Measurements from ENCODE around the gene IL16. TPM values are rescaled to one million over a fixed set of nuclear protein-coding genes. Genes with fewer than 3 reads are reported as not detected.

Gene IL16
- total and polyA plus RNA-seq, 10 donors: 93.9 to 159 (median 128) TPM

DNA sequence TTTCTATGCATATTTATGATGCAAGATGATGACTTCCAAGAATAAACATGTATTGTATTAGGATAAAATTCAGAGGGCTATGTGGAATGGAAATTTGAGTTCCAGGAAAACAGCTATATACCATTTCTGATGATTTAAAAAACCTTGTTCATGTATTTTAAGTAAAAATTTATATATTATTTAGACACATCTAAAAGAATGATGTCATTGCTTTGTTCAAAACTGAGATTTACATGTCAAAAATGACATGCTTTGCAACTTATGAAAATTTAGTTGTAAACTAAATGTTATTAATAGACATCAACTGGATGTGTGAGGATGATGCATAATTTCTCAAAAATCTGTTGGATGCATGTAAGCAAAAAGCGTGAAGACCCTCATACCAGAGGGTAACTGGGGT, 125.0 kb downstream of the IL16 start:
- no peak for DNase-seq
- Histone ChIP-seq H3K27me3 (replicated peaks in 1 of 7) (no peaks in the 10 kb centered on the region), H3K4me1 (peaks cover 4 to 84% (median 44%) of the 10 kb centered on the region in 6 donors), H3K36me3 (peaks cover 0 to 53% (median 28%) of the 10 kb centered on the region in 6 donors), H3K9me3 (no peaks in the 10 kb centered on the region), H3K27ac (no peak overlapping the region), H3K4me3 (peak overlapping the region in 1 of 8 donors; percentile 76)
- intact Hi-C loops (cut with DNase I; ENCODE audit: low total_unique reads): no loop called here
- TF ChIP-seq POLR2AphosphoS5 (IDR thresholded peaks at IDR 0.05): no peak
- WGBS, 5 donors: 93 to 100% (median 95%) methylated on average over 1 of the region's 1 CpG

- H3K4me1 ChIP-seq: peaks cover 4 to 81% (median 34%) of the 10 kb centered on the region in 6 donors
- peak overlapping the region in 4 of 8 donors; percentile 8 to 87 (median 68) for H3K27ac ChIP-seq
- intact Hi-C loops (cut with DNase I; ENCODE audit: low total_unique reads): no loop called here
- WGBS, 5 donors: 59 to 76% (median 63%) methylated on average over 6 of the region's 6 CpGs
- no peak for DNase-seq
- H3K36me3 ChIP-seq: peaks cover 0 to 42% (median 22%) of the 10 kb centered on the region in 6 donors
- H3K9me3 ChIP-seq: no peaks in the 10 kb centered on the region
- TF ChIP-seq CTCF (IDR thresholded peaks at IDR 0.05 in 8 of 11, conservative IDR thresholded peaks at IDR 0.05 in 3 of 11) (no peak), POLR2AphosphoS5 (IDR thresholded peaks at IDR 0.05) (no peak), POLR2A (IDR thresholded peaks at IDR 0.05) (no peak)
- H3K4me3 ChIP-seq: peak overlapping the region in 4 of 8 donors; percentile 61 to 76 (median 72)
- H3K27me3 ChIP-seq (replicated peaks in 1 of 7): no peaks in the 10 kb centered on the region
Observed at GRCh38 chr15:81322676-81323253, 126.1 kb downstream of the IL16 start.

DNA sequence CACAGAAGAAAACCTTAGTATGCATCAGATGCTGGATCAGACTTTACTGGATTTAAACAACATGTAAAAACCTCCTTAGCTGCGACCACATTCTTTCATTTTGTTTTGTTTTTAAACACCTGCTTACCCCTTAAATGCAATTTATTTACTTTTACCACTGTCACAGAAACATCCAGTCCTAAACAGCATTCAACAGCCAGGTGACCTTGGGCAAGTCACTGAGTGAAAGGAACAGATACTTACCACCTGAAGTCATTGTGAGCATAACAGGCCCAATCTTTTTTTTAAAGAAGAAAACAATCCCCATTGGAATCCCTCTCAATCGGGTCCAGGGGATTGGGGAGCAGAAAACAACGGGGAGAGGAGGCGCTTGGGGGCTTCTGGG, 126.9 kb downstream of the IL16 start:
- Histone ChIP-seq H3K36me3 (peaks cover 0 to 34% (median 14%) of the 10 kb centered on the region in 6 donors), H3K4me3 (peak overlapping the region; percentile 61 to 80 (median 71)), H3K4me1 (peaks cover 4 to 74% (median 29%) of the 10 kb centered on the region in 6 donors), H3K27me3 (replicated peaks in 1 of 7) (no peaks in the 10 kb centered on the region), H3K9me3 (no peaks in the 10 kb centered on the region), H3K27ac (peak overlapping the region; percentile 38 to 87 (median 83))
- intact Hi-C loops (cut with DNase I; ENCODE audit: low total_unique reads): no loop called here
- 10 to 14% (median 12%) methylated on average over 4 of the region's 4 CpGs for WGBS, 5 donors
- TF ChIP-seq CTCF (IDR thresholded peaks at IDR 0.05 in 8 of 11, conservative IDR thresholded peaks at IDR 0.05 in 3 of 11) (no peak), POLR2AphosphoS5 (IDR thresholded peaks at IDR 0.05) (no peak), POLR2A (IDR thresholded peaks at IDR 0.05) (no peak)
- no peak for DNase-seq

GRCh38 chr15:81323944-81324881, 127.5 kb downstream of the IL16 start, which contains the start of gene STARD5:
Gene STARD5 (minus strand): TSS chr15:81324141. CDS start chr15:81324099, 42 bp downstream.
- peak; percentile 100 for DNase-seq
- TF ChIP-seq CTCF (IDR thresholded peaks at IDR 0.05 in 8 of 11, conservative IDR thresholded peaks at IDR 0.05 in 3 of 11) (peak in 2 of 11 experiments; percentile 6 to 38), POLR2AphosphoS5 (IDR thresholded peaks at IDR 0.05) (peak; percentile 91 to 95 (median 94)), POLR2A (IDR thresholded peaks at IDR 0.05) (peak in 1 of 3 donors; percentile 82)
- Histone ChIP-seq H3K27ac (peak within 1 kb of the TSS; percentile 38 to 87 (median 83)), H3K9me3 (no peaks in the 10 kb centered on the region), H3K4me3 (peak within 1 kb of the TSS; percentile 61 to 80 (median 71)), H3K4me1 (peaks cover 4 to 67% (median 26%) of the 10 kb centered on the region in 6 donors), H3K36me3 (peaks cover 0 to 28% (median 7%) of the 10 kb centered on the region in 6 donors), H3K27me3 (replicated peaks in 1 of 7) (no peaks in the 10 kb centered on the region)
- intact Hi-C loops (cut with DNase I; ENCODE audit: low total_unique reads): no loop called here
- 0 to 1% (median 1%) methylated on average over 45 to 67 of the region's 67 CpGs for WGBS, 5 donors
